Omental fat pad (tissue), 4 donors: ENCODE data around the gene GADD45A. TPM values are rescaled to one million over a fixed set of nuclear protein-coding genes. Genes with fewer than 3 reads are reported as not detected.

Experiments
- ATAC-seq: fragments of 150-250 bp; one replicate; pipeline ENCODE4 v1.9.1; 2016; ENCODE audit warnings: mild to moderate bottlenecking, moderate library complexity; ENCODE audit not compliant: low FRiP score
- DNase-seq: peaks from one replicate; pipeline ENCODE4 v3.0.0-alpha.2; 2019; ENCODE audit warnings: low spot score
- CTCF ChIP-seq, 3 donors: fragments of 450-650 bp; IDR thresholded peaks; one replicate each; pipeline ENCODE4 v1.5.1; 2016 to 2017; ENCODE audit warnings: antibody characterized with exemption in 3 of 3, mild to moderate bottlenecking in 3 of 3, moderate library complexity in 2 of 3
- total RNA-seq, 4 donors: library from RNA; depleted of rRNA; stranded (reverse); fragments of >200 nt; gene quantifications; one replicate each; pipeline ENCODE4 v1.1.0, GENCODE V29; 2016

GADD45A gene
- total RNA-seq, 4 donors from 2014 or later, result 31.7 to 115 (median 67.2) TPM

GRCh38 chr1:67687649-67688048, 2.6 kb downstream of the GADD45A start:
- DNase-seq (no peak), ATAC-seq (no peak)
- no peak for TF ChIP-seq CTCF (IDR thresholded peaks at IDR 0.05)

DNA sequence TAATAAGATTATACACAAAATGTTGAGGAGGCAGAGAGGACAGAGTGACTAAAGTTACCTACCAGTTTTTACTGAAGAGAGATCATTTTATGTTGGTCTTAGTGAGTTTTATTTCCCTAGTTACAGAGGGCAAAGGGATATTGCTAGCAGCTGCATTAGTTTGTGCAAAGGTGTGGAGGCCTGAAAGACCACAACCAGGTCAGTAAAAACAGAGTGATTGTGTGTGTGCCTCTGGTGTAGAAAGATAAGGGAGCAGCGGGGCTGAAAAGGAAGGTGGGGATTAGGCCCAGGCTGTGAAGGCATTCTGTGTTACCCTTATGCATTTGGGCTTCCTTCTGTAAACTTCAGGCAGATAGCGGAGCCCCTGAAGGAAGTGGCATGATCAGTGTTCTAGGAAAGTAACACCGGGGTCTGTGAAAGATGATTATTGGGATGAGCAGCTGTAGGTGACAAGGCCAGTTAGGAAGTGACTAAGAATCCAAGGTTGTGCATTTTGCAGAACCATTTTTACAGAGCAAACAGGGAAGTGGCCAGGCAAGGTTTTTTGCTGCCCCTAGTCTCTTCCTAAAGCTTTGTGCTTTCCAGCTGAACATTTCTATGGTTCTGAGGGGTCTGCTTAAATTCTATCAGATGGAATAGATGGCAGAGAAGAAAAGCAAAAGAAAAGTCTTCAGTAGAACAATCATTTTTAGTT, 3.7 kb downstream of the GADD45A start:
- no peak for DNase-seq

GRCh38 chr1:67689267-67690017, 4.4 kb downstream of the GADD45A start:
- no peak for TF ChIP-seq CTCF (IDR thresholded peaks at IDR 0.05)
- ATAC-seq, result no peak
- DNase-seq, result no peak

More for the DNA sequence above, 3.7 kb downstream of the GADD45A start:
- no peak for ATAC-seq
- no peak for TF ChIP-seq CTCF (IDR thresholded peaks at IDR 0.05)

DNA sequence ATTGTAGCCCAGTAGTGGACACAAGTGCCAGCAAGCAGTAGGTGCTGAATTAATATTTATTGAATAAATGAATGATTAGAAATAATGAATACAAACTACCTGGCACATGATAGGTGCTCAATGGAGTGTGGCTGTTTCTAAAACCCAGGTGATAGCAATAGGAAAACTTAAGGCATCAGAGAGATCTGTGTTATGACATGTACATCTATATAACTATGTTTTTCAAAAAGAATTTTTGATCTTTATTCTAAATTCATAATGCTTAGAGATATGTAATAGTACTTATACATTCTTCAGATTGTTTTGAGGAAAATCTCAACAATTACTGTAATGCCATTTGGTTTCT, 5.0 kb downstream of the GADD45A start:
- DNase-seq (no peak), ATAC-seq (no peak)
- TF ChIP-seq CTCF (IDR thresholded peaks at IDR 0.05), result no peak

- no peak for DNase-seq
- TF ChIP-seq CTCF (IDR thresholded peaks at IDR 0.05), result no peak
- ATAC-seq, result no peak
Observed at GRCh38 chr1:67690411-67690810, 5.4 kb downstream of the GADD45A start.

- ATAC-seq, result no peak
- no peak for DNase-seq
- no peak for TF ChIP-seq CTCF (IDR thresholded peaks at IDR 0.05)
Observed at GRCh38 chr1:67691712-67692111, 6.7 kb downstream of the GADD45A start.

GRCh38 chr1:67695963-67696362, 11.0 kb downstream of the GADD45A start:
- no peak for TF ChIP-seq CTCF (IDR thresholded peaks at IDR 0.05)
- DNase-seq (no peak), ATAC-seq (no peak)
